ENCODE data around the gene ALG12. TPM values are rescaled to one million over a fixed set of nuclear protein-coding genes. Genes with fewer than 3 reads are reported as not detected.

Gene ALG12
- total RNA-seq, 2 donors from 2014 or later = 19.7 to 26.2 TPM

DNA sequence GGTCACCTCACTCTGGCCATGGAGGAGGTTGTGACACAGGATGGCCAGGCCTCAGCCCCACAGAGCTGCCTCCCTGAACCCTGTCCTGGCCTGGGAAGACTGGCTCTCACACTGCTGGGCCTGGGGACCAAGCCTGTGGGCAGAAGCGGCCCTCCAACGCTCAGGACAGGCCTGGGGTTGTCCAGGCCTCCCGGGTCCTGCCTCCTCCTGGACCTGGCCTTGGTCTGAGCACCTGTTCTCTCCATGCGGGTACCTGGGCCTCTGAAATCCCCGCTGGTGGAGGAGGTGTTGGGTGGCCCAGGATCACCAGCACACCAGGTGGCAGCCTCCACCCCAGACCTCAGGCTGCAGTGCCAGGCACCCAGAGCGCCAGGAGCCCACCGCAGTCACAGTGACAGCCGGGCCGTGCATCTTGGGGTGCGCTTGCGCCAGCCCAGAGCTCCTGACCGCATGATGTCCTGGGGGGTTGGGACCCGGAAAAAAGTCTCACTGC lies 26.2 kb upstream of the ALG12 start:
- H3K27me3 ChIP-seq (ENCODE audit: control insufficient read depth, insufficient read depth, low read length, poor library complexity, severe bottlenecking) = no peaks in the 10 kb centered on the region
- Mint-ChIP-seq H3K27ac (no peak overlapping the region), H3K4me1 (no peaks in the 10 kb centered on the region), H3K27me3 (ENCODE audit: insufficient read depth) (peaks cover 2% of the 10 kb centered on the region), H3K9me3 (peaks cover 3% of the 10 kb centered on the region), H3K36me3 (ENCODE audit: low read depth) (no peaks in the 10 kb centered on the region), H3K4me3 (no peak overlapping the region)
- 83 to 95% methylated on average over 2 to 13 of the region's 13 CpGs for WGBS, 2 experiments (ENCODE audit: insufficient coverage in 1 of 2, insufficient read length in 1 of 2)
- H3K4me1 ChIP-seq (ENCODE audit: control insufficient read depth, insufficient read depth, low read length) = no peaks in the 10 kb centered on the region
- no peak overlapping the region for H3K4me3 ChIP-seq (ENCODE audit: low read length)
- TF ChIP-seq, protein P1, sequence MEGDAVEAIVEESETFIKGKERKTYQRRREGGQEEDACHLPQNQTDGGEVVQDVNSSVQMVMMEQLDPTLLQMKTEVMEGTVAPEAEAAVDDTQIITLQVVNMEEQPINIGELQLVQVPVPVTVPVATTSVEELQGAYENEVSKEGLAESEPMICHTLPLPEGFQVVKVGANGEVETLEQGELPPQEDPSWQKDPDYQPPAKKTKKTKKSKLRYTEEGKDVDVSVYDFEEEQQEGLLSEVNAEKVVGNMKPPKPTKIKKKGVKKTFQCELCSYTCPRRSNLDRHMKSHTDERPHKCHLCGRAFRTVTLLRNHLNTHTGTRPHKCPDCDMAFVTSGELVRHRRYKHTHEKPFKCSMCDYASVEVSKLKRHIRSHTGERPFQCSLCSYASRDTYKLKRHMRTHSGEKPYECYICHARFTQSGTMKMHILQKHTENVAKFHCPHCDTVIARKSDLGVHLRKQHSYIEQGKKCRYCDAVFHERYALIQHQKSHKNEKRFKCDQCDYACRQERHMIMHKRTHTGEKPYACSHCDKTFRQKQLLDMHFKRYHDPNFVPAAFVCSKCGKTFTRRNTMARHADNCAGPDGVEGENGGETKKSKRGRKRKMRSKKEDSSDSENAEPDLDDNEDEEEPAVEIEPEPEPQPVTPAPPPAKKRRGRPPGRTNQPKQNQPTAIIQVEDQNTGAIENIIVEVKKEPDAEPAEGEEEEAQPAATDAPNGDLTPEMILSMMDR (conservative IDR thresholded peaks at IDR 0.05) = no peak
- no peaks in the 10 kb centered on the region for H3K9me3 ChIP-seq (ENCODE audit: control insufficient read depth, low read length)
- no peak overlapping the region for H3K9ac ChIP-seq (ENCODE audit: extremely low read depth, low read length, poor library complexity, severe bottlenecking)
- no peak for DNase-seq
- H3K36me3 ChIP-seq (ENCODE audit: control insufficient read depth, insufficient read depth, low read length) = no peaks in the 10 kb centered on the region
- H3K27ac ChIP-seq (ENCODE audit: low read depth, low read length) = no peak overlapping the region

DNA sequence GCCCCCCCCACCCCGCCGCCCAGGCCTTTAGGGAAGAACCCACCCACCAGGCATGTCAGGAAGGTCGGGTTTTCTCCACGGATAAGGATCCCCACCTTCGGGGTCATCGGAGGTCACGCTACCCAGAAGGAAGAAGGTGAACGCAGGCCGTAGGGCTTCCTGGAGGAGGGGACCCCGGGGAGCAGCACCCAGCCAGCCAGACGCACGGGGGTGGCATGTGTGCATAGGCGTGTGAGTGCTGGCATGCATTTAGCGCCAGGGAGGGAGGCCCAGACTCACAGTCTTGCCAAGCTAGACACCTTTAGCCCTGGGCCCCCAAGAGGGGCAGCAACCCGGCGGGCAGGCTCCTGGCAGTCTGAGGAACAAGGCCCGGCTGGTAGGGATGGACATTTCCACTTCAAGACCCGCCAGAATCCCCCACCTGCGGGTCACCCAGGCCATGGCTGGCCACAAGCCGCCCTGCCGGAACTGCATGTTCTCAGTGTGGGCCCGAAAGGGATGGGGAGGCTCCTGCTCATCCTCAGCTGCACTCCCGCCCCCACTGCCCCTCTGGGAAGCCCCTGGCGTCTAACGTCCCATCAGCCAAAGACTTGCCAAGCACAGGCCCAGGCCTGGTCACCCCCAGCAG lies 25.6 kb upstream of the ALG12 start:
- TF ChIP-seq, protein P1 (conservative IDR thresholded peaks at IDR 0.05) = no peak
- H3K4me3 Mint-ChIP-seq = no peak overlapping the region

DNA sequence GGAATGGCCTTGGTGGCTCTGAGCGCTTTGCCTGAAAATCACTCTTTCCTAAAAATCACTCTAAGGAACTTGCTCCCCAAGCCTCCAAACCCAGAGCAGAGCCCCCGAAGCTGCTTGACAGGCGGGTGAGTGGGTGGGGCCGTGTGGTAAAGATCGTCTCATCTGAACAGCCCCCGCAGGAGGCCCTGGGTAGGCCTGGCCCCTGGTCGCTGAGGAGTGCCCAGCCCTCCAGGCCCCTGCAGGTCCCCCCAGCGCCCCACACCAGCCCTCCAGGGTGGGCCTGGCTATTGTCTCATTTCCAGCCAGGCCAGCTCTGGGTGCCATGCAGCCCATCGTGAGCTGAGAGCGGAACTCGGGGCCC lies 25.1 kb upstream of the ALG12 start:
- TF ChIP-seq, protein P1 (conservative IDR thresholded peaks at IDR 0.05) = no peak
- H3K4me3 Mint-ChIP-seq = no peak overlapping the region
- no peak overlapping the region for H3K27ac ChIP-seq (ENCODE audit: low read depth, low read length)
- H3K4me1 ChIP-seq (ENCODE audit: control insufficient read depth, insufficient read depth, low read length) = no peaks in the 10 kb centered on the region
- 85 to 89% methylated on average over 10 to 11 of the region's 11 CpGs for WGBS, 2 experiments (ENCODE audit: insufficient coverage in 1 of 2, insufficient read length in 1 of 2)
- no peak overlapping the region for H3K4me3 ChIP-seq (ENCODE audit: low read length)
- no peaks in the 10 kb centered on the region for H3K9me3 ChIP-seq (ENCODE audit: control insufficient read depth, low read length)
- H3K9me3 Mint-ChIP-seq = peaks cover 5% of the 10 kb centered on the region
- no peaks in the 10 kb centered on the region for H3K27me3 ChIP-seq (ENCODE audit: control insufficient read depth, insufficient read depth, low read length, poor library complexity, severe bottlenecking)
- H3K36me3 ChIP-seq (ENCODE audit: control insufficient read depth, insufficient read depth, low read length) = no peaks in the 10 kb centered on the region
- peaks cover 2% of the 10 kb centered on the region for H3K27me3 Mint-ChIP-seq (ENCODE audit: insufficient read depth)
- DNase-seq = no peak
- H3K27ac Mint-ChIP-seq = no peak overlapping the region
- H3K4me1 Mint-ChIP-seq = no peaks in the 10 kb centered on the region
- H3K9ac ChIP-seq (ENCODE audit: extremely low read depth, low read length, poor library complexity, severe bottlenecking) = no peak overlapping the region
- H3K36me3 Mint-ChIP-seq (ENCODE audit: low read depth) = no peaks in the 10 kb centered on the region

More for the DNA sequence above, 25.6 kb upstream of the ALG12 start:
- no peak overlapping the region for H3K9ac ChIP-seq (ENCODE audit: extremely low read depth, low read length, poor library complexity, severe bottlenecking)
- H3K27ac ChIP-seq (ENCODE audit: low read depth, low read length) = no peak overlapping the region
- Mint-ChIP-seq H3K36me3 (ENCODE audit: low read depth) (no peaks in the 10 kb centered on the region), H3K9me3 (peaks cover 5% of the 10 kb centered on the region), H3K27ac (no peak overlapping the region), H3K27me3 (ENCODE audit: insufficient read depth) (peaks cover 2% of the 10 kb centered on the region), H3K4me1 (no peaks in the 10 kb centered on the region)
- 92 to 95% methylated on average over 20 to 25 of the region's 25 CpGs for WGBS, 2 experiments (ENCODE audit: insufficient coverage in 1 of 2, insufficient read length in 1 of 2)
- no peaks in the 10 kb centered on the region for H3K4me1 ChIP-seq (ENCODE audit: control insufficient read depth, insufficient read depth, low read length)
- no peak for DNase-seq
- H3K36me3 ChIP-seq (ENCODE audit: control insufficient read depth, insufficient read depth, low read length) = no peaks in the 10 kb centered on the region
- H3K9me3 ChIP-seq (ENCODE audit: control insufficient read depth, low read length) = no peaks in the 10 kb centered on the region
- no peaks in the 10 kb centered on the region for H3K27me3 ChIP-seq (ENCODE audit: control insufficient read depth, insufficient read depth, low read length, poor library complexity, severe bottlenecking)
- no peak overlapping the region for H3K4me3 ChIP-seq (ENCODE audit: low read length)

All from endodermal cell (in vitro differentiated cells).